ENCODE data around the gene BTBD19. TPM values are rescaled to one million over a fixed set of nuclear protein-coding genes. Genes with fewer than 3 reads are reported as not detected.

BTBD19 gene
- total RNA-seq, 2 donors from 2014 or later = 5.7 to 9.9 TPM

DNA sequence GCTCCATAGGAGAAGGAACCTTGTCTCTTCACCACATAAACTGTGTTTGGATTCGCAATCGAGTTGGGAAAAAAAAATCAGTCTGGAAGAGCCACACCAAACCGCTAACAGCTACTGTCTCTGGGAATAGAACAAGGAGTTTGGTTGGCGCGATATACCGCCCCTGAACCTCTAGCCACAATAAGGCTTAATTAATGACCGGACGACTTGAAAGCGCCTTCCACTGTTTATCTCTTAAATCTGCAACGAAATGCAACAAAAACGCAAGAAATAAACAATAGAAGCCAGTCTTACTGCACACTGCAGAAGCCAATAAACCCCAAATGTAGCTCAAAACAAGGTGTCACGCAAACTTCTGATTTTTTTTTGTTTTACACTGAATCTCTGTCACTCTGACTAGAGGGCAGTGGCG lies 10.9 kb downstream of the BTBD19 start:
- DNase-seq (no peak), ATAC-seq (peak; percentile 3)
- H3K36me3 ChIP-seq (replicated peaks in 1 of 2; ENCODE audit: insufficient read depth in 1 of 2, low read depth in 2 of 2) = no peaks in the 10 kb centered on the region

DNA sequence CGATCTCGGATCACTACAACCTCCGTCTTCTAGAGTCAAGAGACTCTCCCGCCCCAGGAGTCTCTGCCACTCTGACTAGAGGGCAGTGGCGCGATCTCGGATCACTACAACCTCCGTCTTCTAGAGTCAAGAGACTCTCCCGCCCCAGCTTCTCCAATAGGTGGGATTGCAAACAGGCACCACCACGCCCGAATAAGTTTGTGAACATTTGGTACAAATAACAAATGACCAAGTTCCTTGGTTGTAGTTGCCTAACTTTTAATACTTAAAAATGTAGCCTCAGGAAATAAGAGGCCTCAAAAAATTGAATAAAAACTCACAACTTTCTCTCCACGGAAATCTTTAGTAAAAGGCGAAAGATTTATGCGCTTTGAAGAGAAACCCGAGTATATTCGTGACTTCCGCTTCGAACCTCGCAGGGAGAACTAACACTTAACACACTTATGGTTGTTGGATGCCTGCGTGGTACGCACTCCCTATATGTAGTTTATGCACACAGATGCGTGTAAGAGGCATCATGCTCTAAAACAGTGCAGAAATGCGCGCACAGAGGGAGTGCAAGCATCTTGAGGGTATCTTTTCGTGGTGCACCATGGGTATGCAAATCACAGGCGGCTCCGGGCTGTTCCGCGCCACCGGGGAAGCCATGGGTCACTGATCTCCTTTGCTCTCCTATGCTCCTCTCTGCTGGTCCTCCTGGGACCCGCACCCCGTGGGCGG lies 11.4 kb downstream of the BTBD19 start:
- H3K9me3 ChIP-seq = no peaks in the 10 kb centered on the region
- no peaks in the 10 kb centered on the region for H3K27me3 ChIP-seq
- peaks cover 26% of the 10 kb centered on the region for H3K4me1 ChIP-seq
- WGBS, 2 donors = 0 to 2% methylated on average over 24 to 33 of the region's 33 CpGs
- peak; percentile 83 to 86 (median 84) for DNase-seq
- intact Hi-C loops (cut with DNase I) = no loop called here
- no peaks in the 10 kb centered on the region for H3K36me3 ChIP-seq (replicated peaks in 1 of 2; ENCODE audit: insufficient read depth in 1 of 2, low read depth in 2 of 2)
- TF ChIP-seq POLR2A (IDR thresholded peaks at IDR 0.05) (peak; percentile 95 to 100 (median 100)), CTCF (IDR thresholded peaks at IDR 0.05) (peak in 3 of 7 experiments; percentile 22 to 36 (median 32))
- peak overlapping the region; percentile 95 to 98 (median 96) for H3K27ac ChIP-seq
- peak overlapping the region; percentile 19 to 28 for H3K4me3 ChIP-seq
- peak; percentile 89 for ATAC-seq

More for the DNA sequence above, 10.9 kb downstream of the BTBD19 start:
- WGBS, 2 donors = 0 to 1% methylated on average over 12 to 13 of the region's 13 CpGs
- H3K27ac ChIP-seq = peak overlapping the region; percentile 95 to 98 (median 96)
- H3K4me3 ChIP-seq = peak overlapping the region in 1 of 2 donors; percentile 19
- no peaks in the 10 kb centered on the region for H3K9me3 ChIP-seq
- TF ChIP-seq CTCF (IDR thresholded peaks at IDR 0.05) (no peak), POLR2A (IDR thresholded peaks at IDR 0.05) (no peak)
- H3K4me1 ChIP-seq = peaks cover 32% of the 10 kb centered on the region
- no peaks in the 10 kb centered on the region for H3K27me3 ChIP-seq
- intact Hi-C loops (cut with DNase I) = no loop called here

DNA sequence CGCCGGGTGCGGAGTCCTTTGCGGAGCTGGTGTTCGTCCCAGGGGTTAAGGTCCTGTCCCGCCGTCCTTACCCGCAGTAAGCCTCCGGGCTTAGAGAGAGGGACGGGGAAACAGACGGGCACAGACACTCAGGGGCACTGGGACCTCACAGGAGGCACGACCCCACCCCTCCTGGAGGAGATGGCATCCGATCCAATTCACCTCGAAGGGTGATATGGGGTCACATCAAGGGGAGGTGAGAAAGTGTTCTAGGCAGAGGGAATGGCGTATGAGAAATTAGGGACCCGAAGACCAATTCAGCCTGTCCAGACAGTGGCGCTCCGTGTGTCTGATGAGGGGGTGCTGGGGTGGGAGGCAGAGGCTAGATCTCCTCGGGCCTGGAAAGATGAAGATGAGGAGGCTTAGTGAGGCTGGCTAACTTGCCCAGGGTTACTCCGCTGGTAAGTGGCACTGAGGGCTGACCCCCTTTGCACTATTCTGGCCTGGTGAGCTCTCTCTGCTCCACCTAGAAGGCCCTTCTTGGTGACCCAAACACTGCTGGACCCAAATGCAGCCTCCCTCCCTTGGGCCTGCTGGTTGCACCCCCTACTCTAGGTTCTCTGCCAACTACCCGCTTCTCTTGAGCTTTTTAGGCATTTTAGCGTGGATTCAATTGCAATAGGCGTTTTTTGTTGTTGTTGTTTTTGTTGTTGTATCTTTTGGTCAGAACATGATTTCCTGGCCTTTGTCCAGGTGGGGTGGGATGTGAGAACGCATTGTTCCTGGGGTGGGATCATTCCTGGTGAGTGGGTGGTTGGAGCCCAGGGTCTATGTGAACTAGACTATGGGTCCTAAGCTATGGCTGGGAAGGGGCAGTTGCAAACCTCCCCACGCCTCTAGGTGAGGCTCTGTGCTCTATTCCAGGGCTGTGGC lies 12.3 kb downstream of the BTBD19 start:
- Histone ChIP-seq H3K36me3 (replicated peaks in 1 of 2; ENCODE audit: insufficient read depth in 1 of 2, low read depth in 2 of 2) (no peaks in the 10 kb centered on the region), H3K27ac (peak overlapping the region; percentile 95 to 98 (median 96)), H3K27me3 (no peaks in the 10 kb centered on the region), H3K4me1 (peaks cover 20% of the 10 kb centered on the region), H3K4me3 (peak overlapping the region; percentile 19 to 28), H3K9me3 (no peaks in the 10 kb centered on the region)
- WGBS, 2 donors = 22% methylated on average over 24 to 25 of the region's 25 CpGs
- DNase-seq = no peak
- no peak for TF ChIP-seq POLR2A (IDR thresholded peaks at IDR 0.05)
- TF ChIP-seq CTCF (IDR thresholded peaks at IDR 0.05) = no peak
- peak; percentile 15 for ATAC-seq
- intact Hi-C loops (cut with DNase I) = no loop called here

- TF ChIP-seq CTCF (IDR thresholded peaks at IDR 0.05) (no peak), POLR2A (IDR thresholded peaks at IDR 0.05) (no peak)
- Histone ChIP-seq H3K4me1 (peaks cover 20% of the 10 kb centered on the region), H3K36me3 (replicated peaks in 1 of 2; ENCODE audit: insufficient read depth in 1 of 2, low read depth in 2 of 2) (no peaks in the 10 kb centered on the region), H3K9me3 (no peaks in the 10 kb centered on the region), H3K27me3 (no peaks in the 10 kb centered on the region), H3K27ac (no peak overlapping the region), H3K4me3 (no peak overlapping the region)
- DNase-seq (no peak), ATAC-seq (no peak)
- intact Hi-C loops (cut with DNase I) = no loop called here
- 80 to 83% methylated on average over 7 to 9 of the region's 9 CpGs for WGBS, 2 donors
Observed at GRCh38 chr1:44821240-44821715, 13.0 kb downstream of the BTBD19 start.

All from body of pancreas (tissue), 4 donors.